HepG2 (cell line): Measurements from ENCODE around the gene XPOT. TPM values are rescaled to one million over a fixed set of nuclear protein-coding genes. Genes with fewer than 3 reads are reported as not detected.

Experiments
- AGO2 ChIP-seq: fragments of 200-400 bp; formaldehyde crosslinking; optimal IDR thresholded peaks from 2 replicates; pipeline ENCODE3; 2017; ENCODE audit warnings: mild to moderate bottlenecking, low read depth, low read length, moderate library complexity
- BRD4 ChIP-seq: sonication (generic); formaldehyde crosslinking; IDR thresholded peaks from 2 replicates; pipeline ENCODE4 v1.4.0; 2020; ENCODE audit warnings: missing genetic modification reagents
- DNMT1 ChIP-seq: sonication (generic); formaldehyde crosslinking; IDR thresholded peaks from 2 replicates; pipeline ENCODE4 v1.5.1; 2020; ENCODE audit warnings: mild to moderate bottlenecking, missing genetic modification reagents
- HNF4A ChIP-seq: sonication (generic); formaldehyde crosslinking; IDR thresholded peaks from 2 replicates; pipeline ENCODE4 v1.4.0; 2020; ENCODE audit warnings: missing genetic modification reagents
- KLF9 ChIP-seq: IDR thresholded peaks from 2 replicates; pipeline ENCODE4 v1.6.1; 2016; ENCODE audit warnings: low read depth
- MED1 ChIP-seq: sonication (generic); formaldehyde crosslinking; IDR thresholded peaks from 2 replicates; pipeline ENCODE4 v1.4.0; 2020; ENCODE audit warnings: missing genetic modification reagents
- NRL ChIP-seq: sonication (generic); formaldehyde crosslinking; IDR thresholded peaks from 2 replicates; pipeline ENCODE4 v1.5.0; 2020; ENCODE audit warnings: missing genetic modification reagents, mild to moderate bottlenecking, moderate library complexity, borderline replicate concordance
- POLR2G ChIP-seq: fragments of 200-400 bp; formaldehyde crosslinking; IDR thresholded peaks from 2 replicates; pipeline ENCODE4 v1.6.1; 2018; ENCODE audit warnings: mild to moderate bottlenecking, low read depth, low read length, moderate library complexity
- RFXANK ChIP-seq: IDR thresholded peaks from 2 replicates; pipeline ENCODE4 v1.6.1; 2016
- ZEB1 ChIP-seq: IDR thresholded peaks from 2 replicates; pipeline ENCODE4 v1.6.1; 2012; ENCODE audit warnings: mild to moderate bottlenecking, low read depth, inconsistent platforms; ENCODE audit not compliant: insufficient replicate concordance
- ZNF256 ChIP-seq: sonication (generic); formaldehyde crosslinking; conservative IDR thresholded peaks from 2 replicates; pipeline ENCODE4 v1.4.0; 2020; ENCODE audit warnings: missing genetic modification reagents
- ZNF441 ChIP-seq: sonication (generic); formaldehyde crosslinking; IDR thresholded peaks from 2 replicates; pipeline ENCODE4 v1.7.0; 2021; ENCODE audit warnings: missing genetic modification reagents, borderline replicate concordance
- ZNF577 ChIP-seq: sonication (generic); formaldehyde crosslinking; IDR thresholded peaks from 2 replicates; pipeline ENCODE4 v1.4.0; 2020; ENCODE audit warnings: mild to moderate bottlenecking, low read depth, missing genetic modification reagents, borderline replicate concordance
- ZNF7 ChIP-seq: IDR thresholded peaks from 2 replicates; pipeline ENCODE4 v1.6.1; 2016; ENCODE audit warnings: missing biosample characterization, missing genetic modification reagents
- ZNF773 ChIP-seq: sonication (generic); formaldehyde crosslinking; IDR thresholded peaks from 2 replicates; pipeline ENCODE4 v1.4.0; 2020; ENCODE audit warnings: missing genetic modification reagents, borderline replicate concordance
- polyA plus RNA-seq, 8 experiments: library from polyadenylated mRNA; depleted of rRNA in 3 of 8; stranded (reverse) in 7 of 8; unstranded in 1 of 8; fragments of >200 nt; fragmentation: Illumina TruSeq in 4 of 8; extraction: Trizol in 4 of 8; gene quantifications; 2 replicates each; pipeline versions ENCODE4 v1.2.1 to v1.2.3, GENCODE V29; 2011 to 2016; ENCODE audit warnings: low read depth in 4 of 8, missing spikeins in 1 of 8, mixed read lengths in 1 of 8; ENCODE audit not compliant: insufficient read depth in 1 of 8
- total RNA-seq, 5 experiments: library from RNA; depleted of rRNA; stranded (reverse); fragments of >200 nt; fragmentation: Illumina TruSeq; extraction: Trizol; gene quantifications; 2 replicates each; pipeline ENCODE4 v1.2.3, GENCODE V29; 2016; ENCODE audit warnings: low read depth in 1 of 5
- TF ChIP-seq, protein P1 (sequence below): sonication (generic); formaldehyde crosslinking; IDR thresholded peaks from one replicate; pipeline ENCODE4 v1.5.1; 2020; ENCODE audit warnings: mild to moderate bottlenecking, missing genetic modification reagents; ENCODE audit errors: not compliant biosample characterization
- TF ChIP-seq, protein P2 (sequence below): sonication (generic); formaldehyde crosslinking; IDR thresholded peaks from 2 replicates; pipeline ENCODE4 v1.5.1; 2020; ENCODE audit warnings: mild to moderate bottlenecking, missing genetic modification reagents

Gene XPOT
- total and polyA plus RNA-seq, 2 of the 13 experiments (the other 11 are each of a cell fraction or from before 2014, with no cell fraction given) = 93.8 to 102 TPM

DNA sequence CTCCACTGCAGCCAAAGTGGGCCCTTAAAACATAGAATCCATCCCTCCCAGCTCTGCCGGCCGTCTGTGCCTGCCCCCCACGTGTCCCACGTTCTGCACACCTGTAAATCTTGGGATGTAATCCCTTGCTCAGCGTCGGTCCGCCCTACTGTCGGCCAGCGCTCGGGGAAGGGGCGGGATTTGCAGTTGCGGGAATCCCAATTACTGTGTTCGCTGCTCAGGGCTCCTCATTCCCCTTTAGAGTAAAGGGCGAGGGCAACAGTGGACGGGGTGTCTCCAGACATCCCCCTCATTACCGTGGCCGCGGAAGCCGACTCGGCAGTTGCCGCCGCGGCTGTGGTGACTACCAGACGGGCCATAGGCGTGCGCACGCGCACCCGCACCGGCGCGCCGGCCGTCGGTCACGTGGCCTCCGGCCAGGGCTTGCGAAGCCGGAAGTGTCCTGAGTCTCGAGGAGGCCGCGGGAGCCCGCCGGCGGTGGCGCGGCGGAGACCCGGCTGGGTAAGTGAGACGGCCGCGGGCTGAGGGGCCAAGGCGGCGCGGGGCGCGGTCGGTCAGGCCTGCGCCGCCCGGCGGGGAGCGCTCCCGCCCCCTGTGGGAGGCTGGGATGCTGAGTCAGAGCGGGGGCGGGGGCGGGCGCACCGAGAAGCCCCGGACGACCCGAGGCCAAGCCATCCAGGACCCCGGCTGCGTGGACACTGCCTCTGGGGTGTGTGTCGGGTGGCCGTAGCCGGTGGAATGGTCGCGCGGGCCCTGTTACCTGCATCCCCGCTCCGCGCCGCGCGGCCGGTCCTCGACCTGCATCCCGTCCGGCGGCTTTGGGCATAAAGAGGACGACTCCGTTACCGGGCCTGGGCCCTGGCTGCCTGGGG lies 47.7 kb downstream of the XPOT start, which contains the start of gene TBK1 (continued):
- TF ChIP-seq, protein P1, sequence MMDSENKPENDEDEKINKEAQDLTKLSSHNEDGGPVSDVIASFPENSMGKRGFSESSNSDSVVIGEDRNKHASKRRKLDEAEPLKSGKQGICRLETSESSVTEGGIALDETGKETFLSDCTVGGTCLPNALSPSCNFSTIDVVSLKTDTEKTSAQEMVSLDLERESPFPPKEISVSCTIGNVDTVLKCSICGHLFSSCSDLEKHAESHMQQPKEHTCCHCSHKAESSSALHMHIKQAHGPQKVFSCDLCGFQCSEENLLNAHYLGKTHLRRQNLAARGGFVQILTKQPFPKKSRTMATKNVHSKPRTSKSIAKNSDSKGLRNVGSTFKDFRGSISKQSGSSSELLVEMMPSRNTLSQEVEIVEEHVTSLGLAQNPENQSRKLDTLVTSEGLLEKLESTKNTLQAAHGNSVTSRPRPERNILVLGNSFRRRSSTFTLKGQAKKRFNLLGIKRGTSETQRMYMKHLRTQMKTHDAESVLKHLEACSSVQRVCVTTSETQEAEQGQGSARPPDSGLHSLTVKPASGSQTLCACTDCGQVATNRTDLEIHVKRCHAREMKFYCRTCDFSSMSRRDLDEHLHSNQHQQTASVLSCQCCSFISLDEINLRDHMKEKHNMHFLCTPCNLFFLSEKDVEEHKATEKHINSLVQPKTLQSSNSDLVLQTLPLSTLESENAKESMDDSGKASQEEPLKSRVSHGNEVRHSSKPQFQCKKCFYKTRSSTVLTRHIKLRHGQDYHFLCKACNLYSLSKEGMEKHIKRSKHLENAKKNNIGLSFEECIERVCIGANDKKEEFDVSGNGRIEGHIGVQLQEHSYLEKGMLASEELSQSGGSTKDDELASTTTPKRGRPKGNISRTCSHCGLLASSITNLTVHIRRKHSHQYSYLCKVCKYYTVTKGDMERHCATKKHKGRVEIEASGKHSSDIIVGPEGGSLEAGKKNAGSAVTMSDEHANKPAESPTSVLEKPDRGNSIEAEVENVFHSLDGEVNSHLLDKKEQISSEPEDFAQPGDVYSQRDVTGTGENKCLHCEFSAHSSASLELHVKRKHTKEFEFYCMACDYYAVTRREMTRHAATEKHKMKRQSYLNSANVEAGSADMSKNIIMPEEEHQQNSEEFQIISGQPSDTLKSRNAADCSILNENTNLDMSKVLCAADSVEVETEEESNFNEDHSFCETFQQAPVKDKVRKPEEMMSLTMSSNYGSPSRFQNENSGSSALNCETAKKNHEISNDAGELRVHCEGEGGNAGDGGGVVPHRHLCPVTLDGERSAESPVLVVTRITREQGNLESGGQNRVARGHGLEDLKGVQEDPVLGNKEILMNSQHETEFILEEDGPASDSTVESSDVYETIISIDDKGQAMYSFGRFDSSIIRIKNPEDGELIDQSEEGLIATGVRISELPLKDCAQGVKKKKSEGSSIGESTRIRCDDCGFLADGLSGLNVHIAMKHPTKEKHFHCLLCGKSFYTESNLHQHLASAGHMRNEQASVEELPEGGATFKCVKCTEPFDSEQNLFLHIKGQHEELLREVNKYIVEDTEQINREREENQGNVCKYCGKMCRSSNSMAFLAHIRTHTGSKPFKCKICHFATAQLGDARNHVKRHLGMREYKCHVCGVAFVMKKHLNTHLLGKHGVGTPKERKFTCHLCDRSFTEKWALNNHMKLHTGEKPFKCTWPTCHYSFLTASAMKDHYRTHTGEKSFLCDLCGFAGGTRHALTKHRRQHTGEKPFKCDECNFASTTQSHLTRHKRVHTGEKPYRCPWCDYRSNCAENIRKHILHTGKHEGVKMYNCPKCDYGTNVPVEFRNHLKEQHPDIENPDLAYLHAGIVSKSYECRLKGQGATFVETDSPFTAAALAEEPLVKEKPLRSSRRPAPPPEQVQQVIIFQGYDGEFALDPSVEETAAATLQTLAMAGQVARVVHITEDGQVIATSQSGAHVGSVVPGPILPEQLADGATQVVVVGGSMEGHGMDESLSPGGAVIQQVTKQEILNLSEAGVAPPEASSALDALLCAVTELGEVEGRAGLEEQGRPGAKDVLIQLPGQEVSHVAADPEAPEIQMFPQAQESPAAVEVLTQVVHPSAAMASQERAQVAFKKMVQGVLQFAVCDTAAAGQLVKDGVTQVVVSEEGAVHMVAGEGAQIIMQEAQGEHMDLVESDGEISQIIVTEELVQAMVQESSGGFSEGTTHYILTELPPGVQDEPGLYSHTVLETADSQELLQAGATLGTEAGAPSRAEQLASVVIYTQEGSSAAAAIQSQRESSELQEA (CRISPR knock-in tag) = peak; percentile 17
- TF ChIP-seq ZNF256 (CRISPR knock-in tag) (no peak; the same call in 1 of the 2 replicates), MED1 (CRISPR knock-in tag) (peak; percentile 71), ZNF773 (no peak; the same call in 1 of the 2 replicates), KLF9 (CRISPR knock-in tag) (no peak), AGO2 (peak; percentile 65), BRD4 (CRISPR knock-in tag) (peak; percentile 51; the same call in 1 of the 2 replicates), ZNF441 (CRISPR knock-in tag) (peak; percentile 70; the same call in 1 of the 2 replicates), POLR2G (peak; percentile 68), DNMT1 (CRISPR knock-in tag) (peak; percentile 73; the same call in 1 of the 2 replicates), RFXANK (no peak), ZNF577 (no peak), HNF4A (CRISPR knock-in tag) (no peak), NRL (peak; percentile 45; the same call in 1 of the 2 replicates), ZEB1 (peak; percentile 9), ZNF7 (CRISPR knock-in tag) (no peak)
- TF ChIP-seq, protein P2, sequence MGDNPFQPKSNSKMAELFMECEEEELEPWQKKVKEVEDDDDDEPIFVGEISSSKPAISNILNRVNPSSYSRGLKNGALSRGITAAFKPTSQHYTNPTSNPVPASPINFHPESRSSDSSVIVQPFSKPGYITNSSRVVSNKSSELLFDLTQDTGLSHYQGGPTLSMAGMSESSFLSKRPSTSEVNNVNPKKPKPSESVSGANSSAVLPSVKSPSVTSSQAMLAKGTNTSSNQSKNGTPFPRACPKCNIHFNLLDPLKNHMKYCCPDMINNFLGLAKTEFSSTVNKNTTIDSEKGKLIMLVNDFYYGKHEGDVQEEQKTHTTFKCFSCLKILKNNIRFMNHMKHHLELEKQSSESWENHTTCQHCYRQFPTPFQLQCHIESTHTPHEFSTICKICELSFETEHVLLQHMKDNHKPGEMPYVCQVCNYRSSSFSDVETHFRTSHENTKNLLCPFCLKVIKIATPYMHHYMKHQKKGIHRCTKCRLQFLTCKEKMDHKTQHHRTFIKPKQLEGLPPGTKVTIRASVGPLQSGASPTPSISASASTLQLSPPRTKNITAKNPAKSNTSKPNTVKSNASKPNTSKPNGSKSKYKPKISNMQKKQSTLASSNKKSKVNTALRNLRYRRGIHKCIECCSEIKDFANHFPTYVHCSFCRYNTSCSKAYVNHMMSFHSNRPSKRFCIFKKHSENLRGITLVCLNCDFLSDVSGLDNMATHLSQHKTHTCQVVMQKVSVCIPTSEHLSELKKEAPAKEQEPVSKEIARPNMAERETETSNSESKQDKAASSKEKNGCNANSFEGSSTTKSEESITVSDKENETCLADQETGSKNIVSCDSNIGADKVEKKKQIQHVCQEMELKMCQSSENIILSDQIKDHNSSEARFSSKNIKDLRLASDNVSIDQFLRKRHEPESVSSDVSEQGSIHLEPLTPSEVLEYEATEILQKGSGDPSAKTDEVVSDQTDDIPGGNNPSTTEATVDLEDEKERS (CRISPR knock-in tag) = peak; percentile 35; the same call in 1 of the 2 replicates
